ENCODE measurements around the gene ARID3A. TPM values are rescaled to one million over a fixed set of nuclear protein-coding genes. Genes with fewer than 3 reads are reported as not detected.
A peak's percentile ranks its signal among the peaks of the same experiment; 100 is the strongest.

ARID3A gene
- total RNA-seq, 1 donor from 2014 or later = 37.1 TPM

DNA sequence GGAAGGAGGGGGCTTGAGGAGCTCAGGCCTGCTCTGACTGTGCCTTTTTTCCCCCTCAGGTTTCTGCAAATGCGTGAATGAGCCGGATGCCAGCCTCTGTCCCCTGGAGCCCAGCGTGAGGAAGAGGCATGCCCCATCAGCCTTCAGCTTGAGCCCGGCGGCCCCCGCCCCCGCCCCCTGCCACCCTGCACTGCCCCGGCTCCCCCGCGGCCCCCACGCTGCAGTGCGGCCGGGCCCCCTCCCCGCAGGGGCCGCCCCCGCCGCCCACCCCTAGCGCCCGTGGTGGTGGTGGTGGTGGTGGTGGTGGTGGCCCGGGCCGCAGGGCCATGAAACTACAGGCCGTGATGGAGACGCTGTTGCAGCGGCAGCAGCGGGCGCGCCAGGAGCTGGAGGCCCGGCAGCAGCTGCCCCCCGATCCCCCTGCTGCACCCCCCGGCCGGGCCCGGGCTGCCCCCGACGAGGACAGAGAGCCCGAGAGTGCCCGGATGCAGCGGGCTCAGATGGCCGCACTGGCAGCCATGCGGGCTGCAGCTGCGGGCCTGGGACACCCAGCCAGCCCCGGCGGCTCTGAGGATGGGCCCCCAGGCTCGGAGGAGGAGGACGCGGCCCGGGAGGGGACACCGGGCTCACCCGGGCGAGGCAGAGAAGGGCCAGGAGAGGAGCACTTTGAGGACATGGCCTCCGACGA, 3.5 kb downstream of the ARID3A start:
- DNase-seq (ENCODE audit: low spot score) = no peak

DNA sequence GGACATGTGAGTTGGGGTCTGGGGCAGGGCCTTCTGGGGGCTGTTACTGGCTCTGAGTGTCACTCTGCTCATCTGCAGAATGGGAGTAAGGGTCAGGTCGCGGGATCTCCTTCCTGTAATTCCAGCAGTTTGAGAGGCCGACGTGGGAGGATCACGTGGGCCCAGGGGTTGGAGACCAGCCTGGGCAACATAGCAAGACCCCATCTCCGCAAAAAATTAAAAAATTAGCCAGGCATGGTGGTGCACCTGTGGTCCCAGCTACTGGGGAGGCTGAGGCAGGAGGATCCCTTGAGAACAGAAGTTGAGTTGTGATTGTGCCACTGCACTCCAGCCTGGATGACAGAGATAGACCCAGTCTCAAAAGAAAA, 4.0 kb downstream of the ARID3A start:
- DNase-seq (ENCODE audit: low spot score) = no peak

- no peak for DNase-seq (ENCODE audit: low spot score)
These were observed 6.2 kb downstream of the ARID3A start for GRCh38 chr19:931860-932647.

DNA sequence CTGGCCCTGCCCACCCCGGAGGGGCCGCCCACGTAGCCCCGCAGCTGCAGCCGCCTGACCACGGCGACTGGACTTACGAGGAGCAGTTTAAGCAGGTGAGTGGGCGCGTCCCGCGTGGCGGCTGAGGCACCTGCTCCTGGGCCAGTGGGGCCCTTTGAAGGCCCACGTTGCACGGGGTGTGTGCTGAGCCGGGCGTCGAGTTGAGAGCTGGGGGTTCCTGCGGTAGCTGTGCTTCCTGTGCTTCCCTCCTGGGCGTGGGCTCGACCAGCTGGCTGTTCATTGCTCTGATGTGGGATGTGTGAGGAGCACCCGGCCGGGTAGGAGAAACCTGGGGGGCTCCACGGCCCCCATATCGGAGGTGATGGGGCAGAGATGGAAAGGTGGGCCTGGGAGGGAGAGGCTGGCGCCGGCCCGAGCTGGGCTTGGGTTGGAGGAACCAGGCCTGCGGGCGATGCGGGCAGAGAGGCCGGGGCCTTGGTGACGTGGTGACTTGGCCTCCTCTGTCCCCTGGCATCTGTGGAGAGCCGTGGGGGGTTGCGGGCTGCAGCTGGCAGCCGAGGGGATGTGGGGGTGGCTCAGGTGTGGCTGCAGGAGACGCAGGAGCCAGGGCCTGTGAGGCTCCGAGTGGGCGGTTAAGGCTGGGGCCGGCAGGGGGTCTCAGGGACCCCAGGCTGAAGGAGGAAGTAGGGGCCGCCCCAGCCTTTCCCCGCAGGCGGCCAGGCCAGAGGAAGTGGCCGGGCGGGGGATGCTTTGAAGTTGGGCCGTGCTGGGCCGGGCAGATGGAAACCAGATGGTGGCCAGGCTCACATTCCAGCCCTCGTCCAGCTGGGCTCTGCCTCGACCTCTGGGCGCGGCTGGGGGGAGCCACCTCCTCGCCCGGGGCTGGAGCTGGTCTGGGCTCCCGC, 7.1 kb downstream of the ARID3A start:
- peak; percentile 91 for DNase-seq (ENCODE audit: low spot score)

DNA sequence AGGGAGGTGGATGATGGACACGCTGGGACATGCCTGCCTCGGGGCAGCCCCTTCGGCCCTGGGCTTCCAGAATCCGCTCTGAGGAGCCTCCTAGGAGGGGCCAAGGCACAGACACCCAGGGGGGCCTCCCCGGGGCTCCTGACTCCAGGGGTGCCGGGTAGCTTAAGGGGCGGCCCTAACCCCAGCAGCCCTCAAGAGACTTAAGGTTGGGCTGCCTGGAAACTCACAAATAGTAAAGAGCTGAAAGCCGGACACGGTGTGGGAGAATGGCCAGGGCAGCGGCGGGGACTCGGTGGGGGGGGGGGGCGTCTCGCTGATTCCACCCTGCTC, 7.7 kb downstream of the ARID3A start:
- DNase-seq (ENCODE audit: low spot score) = no peak

DNA sequence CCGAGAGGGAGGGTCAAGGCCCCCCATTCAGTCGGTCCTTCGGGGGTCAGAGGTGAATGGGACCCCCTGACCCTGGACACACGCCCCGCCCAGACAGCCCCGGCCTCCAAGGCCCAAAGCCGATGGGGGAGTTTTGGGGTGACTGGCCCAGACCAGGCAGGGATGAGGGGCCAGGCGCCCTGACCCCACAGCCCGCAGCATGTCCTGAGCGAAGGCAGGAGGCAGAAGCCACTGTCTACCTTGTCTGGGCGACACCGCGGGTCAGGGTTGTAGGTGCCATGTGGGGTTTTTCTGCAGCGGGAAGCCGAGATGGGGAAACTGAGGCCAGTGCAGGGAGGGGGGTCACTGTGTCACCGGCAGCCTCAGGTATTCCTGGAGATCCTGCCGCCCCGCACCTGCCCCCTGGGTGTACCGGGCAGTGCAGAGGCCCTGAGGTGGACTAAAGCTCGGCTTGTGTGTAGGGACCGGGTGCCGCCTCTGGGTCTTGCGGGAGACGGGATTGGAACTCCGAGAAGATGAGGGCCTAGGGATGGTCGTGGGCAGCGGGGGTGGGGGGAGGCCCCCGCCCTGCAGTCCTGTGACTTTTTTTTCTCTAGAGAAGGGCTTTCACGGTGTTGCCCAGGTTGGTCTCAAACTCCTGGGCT, 8.5 kb downstream of the ARID3A start:
- no peak for DNase-seq (ENCODE audit: low spot score)

DNA sequence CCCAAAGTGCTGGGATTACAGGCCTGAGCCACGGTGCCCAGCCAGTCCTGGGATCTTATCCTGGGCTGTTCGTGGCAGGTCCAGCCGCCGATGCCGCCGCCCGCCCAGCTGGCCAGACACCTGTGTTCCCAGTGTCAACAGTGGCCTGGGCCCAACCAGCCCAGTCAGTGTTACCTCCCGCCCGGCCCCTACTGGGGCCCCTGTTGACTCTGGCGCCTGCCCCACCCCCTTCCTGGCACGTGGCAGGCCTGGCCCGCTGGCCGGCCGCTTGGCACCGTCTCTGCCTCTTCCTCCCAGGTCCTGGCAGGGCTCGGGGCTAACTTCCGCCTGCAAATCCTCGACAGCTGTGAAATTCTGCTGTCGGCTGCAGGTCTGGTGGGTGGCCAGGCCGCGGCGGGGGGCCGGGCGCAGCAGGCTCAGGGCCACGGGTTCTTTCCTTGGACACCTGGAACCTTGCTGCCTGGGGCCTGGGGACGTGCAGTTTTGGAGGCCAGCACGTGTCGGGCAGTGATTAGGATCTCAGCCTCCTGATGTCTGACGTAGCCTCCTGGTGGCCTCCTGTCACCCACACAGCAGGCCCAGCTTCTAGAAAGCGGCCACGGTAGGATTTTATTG, 9.1 kb downstream of the ARID3A start:
- DNase-seq (ENCODE audit: low spot score) = peak; percentile 77

- no peak for DNase-seq (ENCODE audit: low spot score)
These were observed 10.3 kb downstream of the ARID3A start for GRCh38 chr19:936175-936546.

DNA sequence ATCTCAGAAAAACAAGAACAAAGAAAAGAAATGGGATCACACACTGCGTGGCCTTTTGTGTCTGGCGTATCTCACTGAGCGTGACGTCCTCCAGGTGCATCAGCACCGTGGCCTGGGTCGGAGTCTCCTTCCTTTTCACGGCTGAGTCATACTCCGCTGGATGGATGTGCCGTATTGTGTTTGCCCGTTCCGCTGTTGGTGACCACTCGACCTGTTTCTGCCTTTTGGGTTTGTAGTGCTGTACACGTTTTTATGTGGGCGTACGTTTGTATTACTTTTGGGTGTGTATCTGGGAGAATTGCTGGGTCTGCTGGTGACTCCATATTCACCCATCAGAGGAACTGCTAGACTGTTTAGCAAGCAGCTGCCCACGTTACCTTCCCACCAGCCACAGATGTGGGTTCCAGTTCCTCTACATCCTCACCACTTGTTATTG, 11.4 kb downstream of the ARID3A start:
- no peak for DNase-seq (ENCODE audit: low spot score)

- DNase-seq (ENCODE audit: low spot score) = no peak
These were observed 12.5 kb downstream of the ARID3A start for GRCh38 chr19:938233-938923.

DNA sequence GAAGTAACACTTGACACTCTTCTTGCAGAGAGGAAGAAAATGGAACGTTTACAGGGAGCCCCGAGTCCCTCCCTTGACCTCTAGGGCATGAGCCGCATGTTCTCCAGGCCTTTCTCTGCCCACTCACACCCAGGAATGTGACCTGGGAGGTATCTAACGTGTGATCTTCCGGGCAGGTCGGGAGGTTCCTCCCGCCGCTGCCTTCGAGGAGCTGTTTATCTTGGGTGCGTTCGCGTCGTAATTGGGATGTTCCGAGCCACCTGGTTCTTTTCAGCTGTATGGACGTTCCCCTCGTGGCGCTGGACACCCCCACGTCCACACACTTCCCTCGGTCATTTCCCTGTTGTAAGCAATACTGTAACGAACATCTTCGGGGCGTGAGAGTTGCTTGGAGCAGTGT, 13.6 kb downstream of the ARID3A start:
- no peak for DNase-seq (ENCODE audit: low spot score)

GRCh38 chr19:939922-940321, 14.1 kb downstream of the ARID3A start:
- DNase-seq (ENCODE audit: low spot score) = no peak

DNA sequence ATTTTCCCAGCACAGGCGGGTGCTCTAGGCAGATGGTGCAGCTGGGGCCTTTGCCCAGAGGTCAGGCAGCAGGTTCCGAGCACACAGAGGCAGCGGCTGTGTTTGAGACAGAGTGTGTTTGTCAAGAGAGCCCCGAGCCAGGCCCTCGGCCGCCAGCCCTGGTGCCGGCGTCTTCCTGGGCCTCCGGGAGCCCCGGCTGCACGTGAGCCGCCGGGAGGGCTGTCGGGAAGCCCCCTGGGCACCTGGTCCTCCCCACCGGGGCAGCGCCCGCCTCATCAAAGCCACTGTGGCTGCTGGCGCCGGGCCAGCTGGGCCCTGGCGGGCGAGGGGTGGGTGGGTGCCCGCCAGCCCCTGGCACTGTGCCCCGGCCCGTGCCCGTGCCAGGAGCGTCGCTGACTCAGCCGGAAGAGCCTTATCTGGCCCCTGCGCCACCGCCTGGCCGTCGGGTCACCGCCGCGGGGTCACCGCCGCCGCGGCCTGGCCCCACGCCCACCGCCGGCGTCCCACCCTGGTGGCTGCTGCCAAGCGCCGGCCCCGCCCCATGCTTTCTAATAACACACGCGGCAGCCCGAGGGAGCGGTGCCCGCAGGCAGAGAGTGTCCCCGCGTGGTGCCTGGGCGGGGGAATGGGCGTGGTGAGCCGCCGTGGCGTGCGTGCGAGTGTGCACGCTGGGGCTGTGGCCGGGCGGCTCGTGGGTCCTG, 14.9 kb downstream of the ARID3A start:
- no peak for DNase-seq (ENCODE audit: low spot score)

- DNase-seq (ENCODE audit: low spot score) = no peak
These were observed 15.7 kb downstream of the ARID3A start for GRCh38 chr19:941292-942132.

DNA sequence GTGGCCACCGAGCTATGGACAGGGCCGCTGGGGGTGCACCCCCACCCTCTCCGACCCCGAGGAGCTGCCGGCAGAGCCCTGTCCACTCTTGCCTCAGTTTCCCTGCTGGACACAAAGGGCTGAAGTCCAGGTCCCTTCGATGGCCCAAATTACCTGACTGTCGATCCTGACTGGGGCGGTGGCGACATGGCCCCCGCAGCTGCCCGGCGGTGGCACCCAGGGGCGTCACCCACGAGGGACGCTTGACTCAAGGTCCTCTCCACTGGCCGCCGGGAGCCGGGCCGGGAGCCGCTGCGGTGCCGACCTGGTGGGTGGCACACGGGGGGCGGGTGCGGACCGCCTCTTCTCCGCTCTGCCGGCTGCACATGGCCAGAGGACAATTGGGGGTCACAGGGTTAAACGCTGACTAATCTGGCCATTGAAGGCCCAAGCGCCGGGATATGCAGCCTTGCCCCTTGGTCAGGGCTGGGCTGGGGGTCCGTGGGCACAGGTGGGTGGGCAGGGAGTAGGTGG, 16.4 kb downstream of the ARID3A start:
- no peak for DNase-seq (ENCODE audit: low spot score)

DNA sequence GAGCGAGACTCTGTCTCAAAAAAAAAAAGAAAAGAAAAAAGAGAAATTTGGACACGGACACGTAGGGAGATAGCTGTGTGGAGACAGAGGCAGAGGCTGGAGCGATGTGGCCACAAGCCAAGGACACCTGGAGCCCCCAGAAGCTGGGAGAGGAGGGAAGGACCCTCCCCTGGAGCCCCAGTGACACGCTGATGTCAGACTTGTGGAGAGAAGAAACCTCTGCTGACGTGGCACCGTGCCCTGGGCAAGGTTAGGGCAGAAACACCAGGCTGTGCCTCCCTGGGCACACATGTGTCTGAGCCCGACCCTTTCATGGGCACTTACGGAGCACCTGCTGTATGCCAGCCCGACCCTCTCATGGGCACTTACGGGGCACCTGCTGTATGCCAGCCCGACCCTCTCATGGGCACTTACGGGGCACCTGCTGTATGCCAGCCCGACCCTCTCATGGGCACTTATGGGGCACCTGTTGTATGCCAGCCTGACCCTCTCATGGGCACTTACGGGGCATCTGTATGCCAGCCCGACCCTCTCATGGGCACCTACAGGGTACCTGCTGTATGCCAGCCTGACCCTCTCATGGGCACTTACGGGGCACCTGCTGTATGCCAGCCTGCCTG, 17.8 kb downstream of the ARID3A start:
- DNase-seq (ENCODE audit: low spot score) = no peak

DNA sequence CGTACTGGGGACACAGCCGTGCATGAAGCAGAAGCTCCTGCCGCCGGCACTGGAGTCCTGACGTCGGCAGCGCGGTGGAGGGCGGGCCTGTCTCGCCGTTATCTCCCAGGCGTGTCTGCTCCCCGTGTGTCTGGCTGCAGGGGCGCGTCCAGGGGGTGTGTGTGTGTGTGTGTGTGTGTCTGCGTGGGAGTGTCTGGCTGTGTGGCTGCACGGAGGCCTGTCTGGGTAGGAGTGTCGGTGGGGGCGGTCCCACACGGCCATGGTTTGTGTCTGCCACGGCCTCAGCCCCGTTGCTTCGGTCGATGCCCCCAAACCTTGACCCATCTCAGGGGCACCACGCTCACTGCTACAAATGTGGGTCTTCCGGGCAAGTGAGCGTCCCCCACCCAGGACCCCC, 18.3 kb downstream of the ARID3A start:
- peak; percentile 96 for DNase-seq (ENCODE audit: low spot score)

GRCh38 chr19:944663-945241, 18.9 kb downstream of the ARID3A start:
- no peak for DNase-seq (ENCODE audit: low spot score)
